Kidney tubule cell (primary cell): Measurements from ENCODE around the gene EDDM13.
"Not testable (repeated sequence)": the region's sequence is repeated elsewhere in the genome, so short reads cannot be mapped to it uniquely, and the experiment has no call there.

Experiments used
- DNase-seq: peaks from one replicate; pipeline ENCODE4 v3.0.0-alpha.2; 2018; ENCODE audit warnings: low spot score

Gene EDDM13

GRCh38 chr19:56295531-56296455 lies 23.2 kb downstream of the EDDM13 start:
- DNase-seq = no peak

GRCh38 chr19:56297010-56297409 lies 24.5 kb downstream of the EDDM13 start:
- no peak for DNase-seq

GRCh38 chr19:56299688-56300087 lies 27.1 kb downstream of the EDDM13 start:
- no peak for DNase-seq

- DNase-seq = no peak
These were observed 28.6 kb downstream of the EDDM13 start for GRCh38 chr19:56301155-56301554.

- no peak for DNase-seq
These were observed 29.5 kb downstream of the EDDM13 start for GRCh38 chr19:56301886-56302620.

- no peak for DNase-seq
These were observed 31.7 kb downstream of the EDDM13 start for GRCh38 chr19:56304243-56304642.

GRCh38 chr19:56306016-56306415 lies 33.5 kb downstream of the EDDM13 start:
- no peak for DNase-seq

- not testable (repeated sequence) for DNase-seq
These were observed 34.5 kb downstream of the EDDM13 start for GRCh38 chr19:56307062-56307461.

- DNase-seq = no peak
These were observed 36.2 kb downstream of the EDDM13 start for GRCh38 chr19:56308792-56309191.

GRCh38 chr19:56309511-56310185 lies 37.1 kb downstream of the EDDM13 start:
- peak; percentile 43 for DNase-seq

GRCh38 chr19:56310462-56310861 lies 37.9 kb downstream of the EDDM13 start:
- no peak for DNase-seq

- DNase-seq = no peak
These were observed 39.8 kb downstream of the EDDM13 start for GRCh38 chr19:56312342-56312741.

GRCh38 chr19:56312787-56313657 lies 40.5 kb downstream of the EDDM13 start:
- DNase-seq = no peak

- DNase-seq = no peak
These were observed 41.5 kb downstream of the EDDM13 start for GRCh38 chr19:56314018-56314380.

- DNase-seq = peak; percentile 94
These were observed 42.0 kb downstream of the EDDM13 start, which contains the start of gene ZSCAN5A for GRCh38 chr19:56314381-56315076. ZSCAN5A (minus strand) TSS chr19:56314839; CDS start chr19:56225046, 89,793 bp downstream.

GRCh38 chr19:56315077-56315828 lies 42.7 kb downstream of the EDDM13 start:
- peak; percentile 98 for DNase-seq

GRCh38 chr19:56316728-56317127 lies 44.2 kb downstream of the EDDM13 start:
- no peak for DNase-seq

- no peak for DNase-seq
These were observed 45.2 kb downstream of the EDDM13 start for GRCh38 chr19:56317749-56318148.

- DNase-seq = no peak
These were observed 47.4 kb downstream of the EDDM13 start for GRCh38 chr19:56319991-56320390.
